LNCaP clone FGC (cell line): Measurements from ENCODE around the gene ASCL2.

Source experiments
- DNase-seq: peaks from one replicate; pipeline ENCODE4 v3.0.0-alpha.2; 2011; ENCODE audit warnings: low read depth
- H3K4me3 ChIP-seq: 2 replicates; pipeline ENCODE4 v1.5.1; 2011; ENCODE audit warnings: mild to moderate bottlenecking, low read depth, low read length, control low read depth
- TF ChIP-seq, protein P1 (sequence below): IDR thresholded peaks from 2 replicates; pipeline ENCODE4 v1.5.1; 2012; ENCODE audit warnings: mild to moderate bottlenecking; ENCODE audit not compliant: control insufficient read depth, insufficient read depth; ENCODE audit errors: extremely low read depth

Gene ASCL2

GRCh38 chr11:2264366-2265053, 5.9 kb downstream of the ASCL2 start:
- no peak overlapping the region for H3K4me3 ChIP-seq
- TF ChIP-seq, protein P1, sequence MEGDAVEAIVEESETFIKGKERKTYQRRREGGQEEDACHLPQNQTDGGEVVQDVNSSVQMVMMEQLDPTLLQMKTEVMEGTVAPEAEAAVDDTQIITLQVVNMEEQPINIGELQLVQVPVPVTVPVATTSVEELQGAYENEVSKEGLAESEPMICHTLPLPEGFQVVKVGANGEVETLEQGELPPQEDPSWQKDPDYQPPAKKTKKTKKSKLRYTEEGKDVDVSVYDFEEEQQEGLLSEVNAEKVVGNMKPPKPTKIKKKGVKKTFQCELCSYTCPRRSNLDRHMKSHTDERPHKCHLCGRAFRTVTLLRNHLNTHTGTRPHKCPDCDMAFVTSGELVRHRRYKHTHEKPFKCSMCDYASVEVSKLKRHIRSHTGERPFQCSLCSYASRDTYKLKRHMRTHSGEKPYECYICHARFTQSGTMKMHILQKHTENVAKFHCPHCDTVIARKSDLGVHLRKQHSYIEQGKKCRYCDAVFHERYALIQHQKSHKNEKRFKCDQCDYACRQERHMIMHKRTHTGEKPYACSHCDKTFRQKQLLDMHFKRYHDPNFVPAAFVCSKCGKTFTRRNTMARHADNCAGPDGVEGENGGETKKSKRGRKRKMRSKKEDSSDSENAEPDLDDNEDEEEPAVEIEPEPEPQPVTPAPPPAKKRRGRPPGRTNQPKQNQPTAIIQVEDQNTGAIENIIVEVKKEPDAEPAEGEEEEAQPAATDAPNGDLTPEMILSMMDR, result no peak
- DNase-seq, result no peak

DNA sequence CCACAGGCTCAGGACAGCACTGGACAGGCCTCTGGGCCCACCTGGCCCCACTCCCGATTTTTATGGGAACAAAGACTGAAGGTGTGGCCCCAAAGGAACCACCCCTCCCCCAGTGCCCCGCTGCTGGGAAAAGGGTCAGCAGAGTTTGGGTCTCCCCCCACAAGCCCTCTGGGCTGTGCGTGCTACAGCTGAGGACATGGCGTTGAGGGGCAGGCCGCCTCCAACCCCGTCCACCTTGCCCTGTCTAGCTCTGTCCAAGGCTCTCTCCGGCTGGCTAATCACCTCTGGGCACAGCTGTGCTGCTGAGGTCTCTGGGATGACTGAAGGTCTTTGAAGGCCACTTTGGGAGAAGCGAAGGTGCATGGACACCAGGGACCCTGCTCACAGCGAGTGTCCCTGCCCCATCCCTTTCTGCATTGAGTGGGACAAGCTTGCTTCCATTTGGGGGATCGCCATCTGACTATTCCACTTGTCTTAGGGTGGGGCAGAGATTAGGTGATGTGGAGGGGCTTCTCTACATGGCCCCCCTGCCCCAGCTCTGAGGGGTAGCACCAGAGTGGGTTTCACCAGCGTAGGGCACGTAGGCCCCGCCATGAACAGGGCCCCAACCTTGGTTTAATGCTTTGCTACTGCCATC, 6.5 kb downstream of the ASCL2 start:
- TF ChIP-seq, protein P1, result no peak
- H3K4me3 ChIP-seq, result no peak overlapping the region
- no peak for DNase-seq

DNA sequence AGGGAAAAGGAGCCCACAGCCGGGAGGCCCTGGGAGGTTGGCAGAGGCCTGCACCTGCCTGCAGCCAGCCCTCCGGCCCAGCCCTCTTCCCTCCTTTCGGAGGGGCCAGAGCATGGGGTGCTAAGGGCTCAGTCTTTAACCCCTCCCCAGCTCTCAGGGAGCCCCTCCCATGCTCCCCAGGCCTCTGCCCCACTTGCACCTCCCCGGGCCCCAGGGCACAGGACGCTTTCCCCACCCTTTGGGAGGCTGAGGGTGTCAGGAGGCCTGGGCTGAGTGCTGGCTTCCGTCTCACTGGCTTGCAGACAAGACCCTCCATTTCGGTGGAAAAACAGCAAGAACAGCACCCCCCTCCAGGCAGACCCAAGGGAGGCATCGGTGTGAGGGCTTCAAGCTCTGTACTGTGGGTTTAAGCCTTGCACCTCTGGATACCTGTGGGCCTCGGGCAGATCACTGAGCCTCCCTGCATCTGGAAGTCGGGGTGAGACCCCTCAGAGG, 7.3 kb downstream of the ASCL2 start:
- no peak for DNase-seq
- H3K4me3 ChIP-seq, result no peak overlapping the region
- TF ChIP-seq, protein P1, result no peak

DNA sequence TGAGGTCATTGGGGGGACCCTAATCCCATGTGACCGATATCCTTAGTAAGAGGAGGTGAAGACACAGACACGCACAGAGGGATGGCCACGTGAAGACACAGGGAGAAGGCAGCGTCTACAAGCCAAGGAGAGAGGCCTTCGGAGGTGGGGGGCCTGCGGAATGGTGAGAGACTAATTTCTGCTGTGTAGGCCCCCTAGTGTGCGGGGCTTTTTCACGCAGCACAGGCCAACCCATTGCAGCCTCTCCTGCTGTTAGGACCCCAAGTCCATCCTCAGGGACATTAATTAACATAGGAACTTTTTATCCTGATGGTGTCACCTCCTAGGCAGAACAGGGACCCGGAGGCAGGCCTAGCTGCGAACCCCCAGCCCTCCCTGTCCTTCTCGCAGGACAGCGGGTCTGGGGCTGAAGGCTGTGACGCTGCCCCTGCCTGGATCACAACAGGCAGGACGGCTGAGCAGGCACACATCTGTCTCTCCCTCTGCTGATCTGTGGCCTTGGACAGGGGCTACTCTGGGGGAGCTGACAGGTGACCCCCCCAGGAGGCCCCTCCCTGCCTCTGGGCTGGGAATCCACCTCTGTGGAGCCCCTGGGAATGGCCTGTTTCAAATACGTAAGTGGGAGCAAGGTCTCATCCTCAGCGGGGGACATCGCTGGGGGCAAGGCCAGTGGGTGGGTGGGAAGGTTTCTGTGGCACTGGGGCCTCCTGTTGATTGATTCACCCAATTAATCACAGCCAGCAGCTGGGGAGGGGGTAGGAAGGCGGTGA, 7.9 kb downstream of the ASCL2 start:
- no peak overlapping the region for H3K4me3 ChIP-seq
- DNase-seq, result no peak
- TF ChIP-seq, protein P1, result no peak

- no peak overlapping the region for H3K4me3 ChIP-seq
- TF ChIP-seq, protein P1, result no peak
- no peak for DNase-seq
Observed at GRCh38 chr11:2261436-2262230, 8.8 kb downstream of the ASCL2 start.

- no peak overlapping the region for H3K4me3 ChIP-seq
- TF ChIP-seq, protein P1, result no peak
- DNase-seq, result no peak
Observed at GRCh38 chr11:2260491-2261364, 9.7 kb downstream of the ASCL2 start.
